AG04450 (cell line): ENCODE data around the gene ATP5MC2. TPM values are rescaled to one million over a fixed set of nuclear protein-coding genes. Genes with fewer than 3 reads are reported as not detected.

Source experiments
- CTCF ChIA-PET: fragments of 300-600, 350-600 bp; formaldehyde crosslinking; extraction: SDS; loops from one replicate; lab custom pipeline; 2022; ENCODE audit warnings: antibody characterized with exemption, inconsistent platforms; lab: Charles Lee
- POLR2A ChIA-PET: fragments of 350-600 bp; formaldehyde crosslinking; extraction: SDS; loops from one replicate; lab custom pipeline; 2021; ENCODE audit warnings: antibody characterized with exemption, inconsistent platforms; lab: Yijun Ruan, JAX
- DNase-seq: peaks from one replicate; pipeline ENCODE4 v3.0.0-alpha.2; 2011; ENCODE audit warnings: low read depth, low spot score
- H3K27ac ChIP-seq: one replicate; pipeline ENCODE4 v1.5.1; 2012; ENCODE audit warnings: low read depth, low read length, control low read depth
- H3K27me3 ChIP-seq: one replicate; pipeline ENCODE4 v1.6.0; 2012; ENCODE audit warnings: low read length; ENCODE audit not compliant: control insufficient read depth, insufficient read depth
- H3K4me3 ChIP-seq: 2 replicates; pipeline ENCODE4 v1.5.1; 2011; ENCODE audit warnings: mild to moderate bottlenecking, low read depth, low read length, control low read depth
- H3K9me3 ChIP-seq: 2 replicates; pipeline ENCODE4 v1.5.1; 2012; ENCODE audit warnings: low read length; ENCODE audit not compliant: control insufficient read depth, insufficient read depth
- CTCF ChIP-seq: IDR thresholded peaks from 2 replicates; pipeline ENCODE4 v1.5.1; 2011; ENCODE audit warnings: low read depth, low read length, control low read depth, inconsistent platforms
- polyA plus RNA-seq: library from polyadenylated mRNA; depleted of rRNA; stranded (reverse); fragments of >200 nt; gene quantifications from 2 replicates; pipeline ENCODE4 v1.2.3, GENCODE V29; 2011; rRNA removed

The ATP5MC2 gene
- polyA plus RNA-seq, 1 experiment, result 261 TPM

GRCh38 chr12:53616950-53617349 is 58.9 kb downstream of the ATP5MC2 start:
- CTCF ChIA-PET, result no interaction called here
- H3K4me3 ChIP-seq, result no peak overlapping the region
- no peak for TF ChIP-seq CTCF
- DNase-seq, result no peak
- POLR2A ChIA-PET, result no interaction called here
- H3K27me3 ChIP-seq, result no peaks in the 10 kb centered on the region
- no peaks in the 10 kb centered on the region for H3K9me3 ChIP-seq
- H3K27ac ChIP-seq, result no peak overlapping the region

Other genes with a start within 250 kb of the ATP5MC2 start
- gene PRR13, start 234.3 kb downstream of the ATP5MC2 start, polyA plus RNA-seq, result 71.4 and 92.8 TPM in 2 replicates
- gene PCBP2, start 224.0 kb downstream of the ATP5MC2 start, polyA plus RNA-seq, result 286 and 408 TPM in 2 replicates
- 35.7 and 46.1 TPM in 2 replicates for gene MAP3K12, start 176.6 kb downstream of the ATP5MC2 start, polyA plus RNA-seq
- gene TARBP2, start 174.8 kb downstream of the ATP5MC2 start, polyA plus RNA-seq, result 25.0 and 33.0 TPM in 2 replicates
- not detected in 2 replicates for gene NPFF, start 168.6 kb downstream of the ATP5MC2 start, polyA plus RNA-seq
- gene ATF7, start 49.7 kb downstream of the ATP5MC2 start, polyA plus RNA-seq, result 21.7 and 27.1 TPM in 2 replicates
- 124 and 128 TPM in 2 replicates for gene CALCOCO1, start 51.4 kb upstream of the ATP5MC2 start, polyA plus RNA-seq
- not detected in 2 replicates for gene CISTR, start 75.9 kb upstream of the ATP5MC2 start, polyA plus RNA-seq